Left ventricle myocardium inferior (tissue), 1 donor: ENCODE measurements around the gene TMEM63A. TPM values are rescaled to one million over a fixed set of nuclear protein-coding genes. Genes with fewer than 3 reads are reported as not detected.

ENCODE experiments used
- DNase-seq: peaks from one replicate; pipeline ENCODE4 v3.0.0-alpha.2; 2020
- H3K27ac ChIP-seq: fragments of 200-600 bp; replicated peaks from 2 replicates; pipeline ENCODE4 v1.8.0; 2021
- H3K27me3 ChIP-seq: fragments of 200-600 bp; 2 replicates; pipeline ENCODE4 v1.8.0; 2021; ENCODE audit warnings: low read depth
- H3K36me3 ChIP-seq: fragments of 200-600 bp; 2 replicates; pipeline ENCODE4 v1.8.0; 2021
- H3K4me1 ChIP-seq: fragments of 200-600 bp; 2 replicates; pipeline ENCODE4 v1.8.0; 2021
- H3K4me3 ChIP-seq: fragments of 200-600 bp; 2 replicates; pipeline ENCODE4 v1.8.0; 2021; ENCODE audit warnings: mild to moderate bottlenecking, moderate library complexity
- H3K9me3 ChIP-seq: fragments of 200-600 bp; replicated peaks from 2 replicates; pipeline ENCODE4 v1.8.0; 2021
- CTCF ChIP-seq: fragments of 200-600 bp; IDR thresholded peaks from 2 replicates; pipeline ENCODE4 v1.8.0; 2021; ENCODE audit warnings: antibody characterized with exemption, mild to moderate bottlenecking, borderline replicate concordance
- intact Hi-C: fragments of 100-400 bp; cut with micrococcal nuclease; formaldehyde crosslinking; loops from one replicate; pipeline ENCODE4 v1.11.0; 2022
- total RNA-seq: library from RNA; stranded (reverse); fragmentation: NEBNext Ultra II Directional; extraction: Animal tissue kit (Norgen Biotek cat#: 25700); gene quantifications from one replicate; pipeline ENCODE4 v1.2.1, GENCODE V29; 2021
- donor health status: DM: no; HTN: yes; CAD: no; lungs with severe emphysema.

TMEM63A gene
- total RNA-seq, 1 donor from 2014 or later = 30.4 TPM

GRCh38 chr1:225866061-225866837 lies 15.9 kb downstream of the TMEM63A start:
- H3K27ac ChIP-seq = no peak overlapping the region
- H3K4me3 ChIP-seq = no peak overlapping the region
- H3K27me3 ChIP-seq = no peaks in the 10 kb centered on the region
- no peaks in the 10 kb centered on the region for H3K9me3 ChIP-seq
- peaks cover 9% of the 10 kb centered on the region for H3K4me1 ChIP-seq
- no peak for DNase-seq
- intact Hi-C loops = no loop called here
- H3K36me3 ChIP-seq = peaks cover 97% of the 10 kb centered on the region
- TF ChIP-seq CTCF = no peak

DNA sequence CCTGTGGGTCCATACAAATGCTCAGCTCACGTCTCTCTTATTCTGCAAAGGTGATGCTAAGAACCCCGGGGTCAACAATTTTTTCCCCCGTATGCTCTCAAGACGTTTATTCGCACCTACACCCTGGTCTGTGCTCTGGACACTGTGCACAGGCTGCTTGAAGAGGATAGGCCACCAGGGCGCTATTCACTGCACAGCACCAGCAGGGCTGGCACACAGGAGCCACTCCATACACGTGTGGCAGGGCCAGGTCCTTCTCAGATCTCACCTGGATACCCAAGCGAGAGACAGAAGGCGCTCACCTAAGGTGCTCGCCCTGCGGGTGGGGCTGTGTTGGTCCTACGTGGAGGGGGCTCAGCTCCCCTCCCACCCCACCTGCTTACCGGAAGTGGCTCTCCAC lies 16.7 kb downstream of the TMEM63A start:
- Histone ChIP-seq H3K27ac (no peak overlapping the region), H3K4me1 (peaks cover 9% of the 10 kb centered on the region), H3K9me3 (no peaks in the 10 kb centered on the region), H3K27me3 (no peaks in the 10 kb centered on the region), H3K4me3 (no peak overlapping the region), H3K36me3 (peaks cover 97% of the 10 kb centered on the region)
- intact Hi-C loops = no loop called here
- no peak for TF ChIP-seq CTCF
- no peak for DNase-seq

DNA sequence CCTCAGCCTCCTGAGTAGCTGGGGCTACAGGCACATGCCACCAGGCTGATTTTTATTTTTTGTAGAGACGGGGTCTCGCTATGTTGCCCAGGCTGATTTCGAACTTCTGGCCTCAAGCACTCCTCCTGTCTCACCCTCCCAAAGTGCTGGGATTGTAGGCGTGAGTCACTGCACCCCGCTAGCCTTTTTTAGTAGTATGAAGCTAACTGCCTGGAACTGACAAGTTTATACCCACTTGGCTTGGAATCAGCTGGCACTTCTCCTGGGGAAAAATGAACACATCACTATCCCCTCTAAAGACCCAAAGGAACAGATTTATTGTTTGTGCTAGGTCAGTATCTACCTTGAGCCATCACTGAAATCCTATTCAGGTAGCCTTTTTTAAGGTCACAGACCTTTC lies 19.0 kb downstream of the TMEM63A start:
- H3K4me3 ChIP-seq = no peak overlapping the region
- intact Hi-C loops = no loop called here
- no peak overlapping the region for H3K27ac ChIP-seq
- no peaks in the 10 kb centered on the region for H3K27me3 ChIP-seq
- TF ChIP-seq CTCF = no peak
- peaks cover 96% of the 10 kb centered on the region for H3K36me3 ChIP-seq
- no peaks in the 10 kb centered on the region for H3K9me3 ChIP-seq
- no peak for DNase-seq
- no peaks in the 10 kb centered on the region for H3K4me1 ChIP-seq

- H3K9me3 ChIP-seq = no peaks in the 10 kb centered on the region
- H3K27ac ChIP-seq = no peak overlapping the region
- H3K36me3 ChIP-seq = peaks cover 96% of the 10 kb centered on the region
- no peak for TF ChIP-seq CTCF
- no peak for DNase-seq
- no peaks in the 10 kb centered on the region for H3K27me3 ChIP-seq
- no peak overlapping the region for H3K4me3 ChIP-seq
- intact Hi-C loops = no loop called here
- H3K4me1 ChIP-seq = no peaks in the 10 kb centered on the region
Measured at GRCh38 chr1:225862581-225862950, 19.6 kb downstream of the TMEM63A start.

DNA sequence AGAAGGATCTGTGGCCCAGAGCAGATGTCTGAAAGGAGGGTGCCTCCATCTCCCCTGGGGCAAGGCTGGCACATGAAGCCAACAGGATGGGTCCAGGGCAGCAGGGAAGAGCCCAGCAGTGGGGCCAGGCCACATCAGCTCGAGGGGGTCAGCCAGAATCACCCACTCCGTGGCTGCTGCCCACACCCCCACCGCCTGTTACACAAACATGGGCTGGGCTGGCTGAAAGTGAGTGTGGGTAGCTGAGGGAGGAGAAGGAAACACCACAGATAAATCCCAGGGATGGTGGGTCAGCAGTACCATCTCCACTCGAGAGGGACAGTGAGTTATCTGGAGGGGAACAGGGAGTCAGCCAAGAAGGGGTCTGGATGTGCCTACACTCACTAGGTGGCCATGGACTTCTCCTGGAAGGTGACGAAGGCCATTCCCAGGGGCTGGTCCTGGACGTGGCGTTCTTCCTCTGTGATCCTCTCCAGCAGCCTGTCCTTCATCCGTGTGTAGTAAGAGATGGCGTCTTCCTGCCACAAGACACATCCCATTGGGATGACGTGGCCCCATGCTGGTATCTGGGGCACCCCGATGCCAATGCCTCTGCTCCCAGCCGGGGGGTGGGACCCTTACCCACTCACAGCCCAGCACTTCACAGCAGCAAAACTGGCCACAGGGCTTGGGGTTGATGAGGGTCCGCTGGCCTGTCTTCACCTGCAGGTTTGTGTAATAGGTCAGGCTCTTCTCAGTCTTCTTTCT lies 20.2 kb downstream of the TMEM63A start:
- no peaks in the 10 kb centered on the region for H3K27me3 ChIP-seq
- H3K9me3 ChIP-seq = no peaks in the 10 kb centered on the region
- no peak overlapping the region for H3K27ac ChIP-seq

More for the DNA sequence above, 20.2 kb downstream of the TMEM63A start:
- no peak for TF ChIP-seq CTCF
- Histone ChIP-seq H3K4me3 (no peak overlapping the region), H3K36me3 (peaks cover 95% of the 10 kb centered on the region), H3K4me1 (no peaks in the 10 kb centered on the region)
- intact Hi-C loops = no loop called here
- no peak for DNase-seq
